Measurements from ENCODE around the gene BICC1. TPM values are rescaled to one million over a fixed set of nuclear protein-coding genes. Genes with fewer than 3 reads are reported as not detected.

Gene BICC1
- total and polyA plus RNA-seq, 2 donors (not counting 1 experiment from before 2014, with no cell fraction given): 22.6 to 64.7 TPM

DNA sequence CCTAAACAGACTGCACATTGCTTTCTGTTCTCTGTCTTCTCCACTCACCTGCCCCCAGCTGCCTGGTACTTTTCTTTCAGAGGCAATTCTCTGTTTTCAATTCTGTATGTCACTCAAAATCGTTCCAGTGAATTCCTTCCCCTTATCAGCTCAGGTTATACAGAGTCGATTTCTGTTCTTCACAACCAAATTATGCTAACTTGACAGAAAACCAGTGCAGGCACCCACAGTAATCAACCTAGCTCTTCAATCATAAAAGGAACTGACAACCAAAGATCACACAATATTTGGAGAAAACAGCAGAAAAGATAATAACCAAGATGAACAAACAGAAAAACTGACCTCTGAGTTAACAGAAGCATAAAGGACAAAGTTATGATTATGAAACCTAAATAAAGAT lies 360.5 kb downstream of the BICC1 start:
- TF ChIP-seq EZH2 (IDR thresholded peaks at IDR 0.05; ENCODE audit: low read length, missing control alignments) (no peak), CTCF (conservative IDR thresholded peaks at IDR 0.05 in 1 of 2, IDR thresholded peaks at IDR 0.05 in 1 of 2; ENCODE audit: low read depth in 1 of 2, low read length in 2 of 2) (no peak)
- Histone ChIP-seq H3K4me2 (ENCODE audit: extremely low read depth, insufficient read depth, low read length) (no peak overlapping the region), H3K36me3 (ENCODE audit: control insufficient read depth, insufficient read depth, low read length) (no peaks in the 10 kb centered on the region), H3K27me3 (ENCODE audit: control insufficient read depth, insufficient read depth, low read length) (no peaks in the 10 kb centered on the region), H2AFZ (ENCODE audit: low read length) (no peak overlapping the region), H3K79me2 (ENCODE audit: control insufficient read depth, insufficient read depth, low read length) (no peaks in the 10 kb centered on the region), H3K4me1 (ENCODE audit: control insufficient read depth, extremely low read depth, insufficient read depth, low read length) (no peaks in the 10 kb centered on the region), H4K20me1 (ENCODE audit: control insufficient read depth, extremely low read depth, insufficient read depth, low read length) (no peaks in the 10 kb centered on the region), H3K9me3 (ENCODE audit: control insufficient read depth, insufficient read depth, low read depth, low read length) (no peaks in the 10 kb centered on the region), H3K27ac (ENCODE audit: insufficient read depth, low read length) (no peak overlapping the region), H3K9ac (ENCODE audit: insufficient read depth, low read length) (no peak overlapping the region), H3K4me3 (replicated peaks in 1 of 4; ENCODE audit: control extremely low read depth in 1 of 4, insufficient read depth in 1 of 4, low read depth in 3 of 4, low read length in 4 of 4) (no peak overlapping the region)
- DNase-seq (ENCODE audit: low read depth in 2 of 2): no peak

Other genes with a start within 250 kb of the BICC1 start
- gene IPMK, start 245.0 kb upstream of the BICC1 start, total RNA-seq: 4.1 and 6.3 TPM in 2 replicates
- 2.5 and 3.6 TPM in 2 replicates for gene IPMK, start 245.0 kb upstream of the BICC1 start, polyA plus RNA-seq
- gene CISD1, start 243.7 kb upstream of the BICC1 start, total RNA-seq: 14.0 and 14.4 TPM in 2 replicates
- gene CISD1, start 243.7 kb upstream of the BICC1 start, polyA plus RNA-seq: 39.9 and 44.4 TPM in 2 replicates
- gene UBE2D1, start 177.9 kb upstream of the BICC1 start, total RNA-seq: 11.6 and 12.1 TPM in 2 replicates
- 17.7 and 21.4 TPM in 2 replicates for gene UBE2D1, start 177.9 kb upstream of the BICC1 start, polyA plus RNA-seq
- 19.5 and 21.1 TPM in 2 replicates for gene TFAM, start 127.5 kb upstream of the BICC1 start, total RNA-seq
- gene TFAM, start 127.5 kb upstream of the BICC1 start, polyA plus RNA-seq: 14.9 and 20.1 TPM in 2 replicates